Fibroblast of skin of scalp (primary cell): ENCODE results near the gene CCDC91.
A peak's percentile ranks its signal among the peaks of the same experiment; 100 is the strongest.
"Not testable (repeated sequence)": the region's sequence is repeated elsewhere in the genome, so short reads cannot be mapped to it uniquely, and the experiment has no call there.

ENCODE experiments used
- DNase-seq: peaks from one replicate; pipeline ENCODE4 v3.0.0-alpha.2; 2013

CCDC91 gene

GRCh38 chr12:28234444-28234843, 44.2 kb downstream of the CCDC91 start:
- no peak for DNase-seq

- no peak for DNase-seq
Measured at GRCh38 chr12:28235015-28235414, 44.8 kb downstream of the CCDC91 start.

- DNase-seq, result no peak
Measured at GRCh38 chr12:28235985-28236384, 45.7 kb downstream of the CCDC91 start.

- DNase-seq, result peak; percentile 14
Measured at GRCh38 chr12:28237423-28237822, 47.2 kb downstream of the CCDC91 start.

GRCh38 chr12:28239918-28240317, 49.7 kb downstream of the CCDC91 start:
- DNase-seq, result no peak

- no peak for DNase-seq
Measured at GRCh38 chr12:28240853-28241252, 50.6 kb downstream of the CCDC91 start.

GRCh38 chr12:28242129-28242495, 51.9 kb downstream of the CCDC91 start:
- no peak for DNase-seq

GRCh38 chr12:28242496-28243309, 52.4 kb downstream of the CCDC91 start:
- no peak for DNase-seq

GRCh38 chr12:28243310-28243633, 53.0 kb downstream of the CCDC91 start:
- no peak for DNase-seq

- DNase-seq, result no peak
Measured at GRCh38 chr12:28247806-28248205, 57.5 kb downstream of the CCDC91 start.

GRCh38 chr12:28248555-28249145, 58.4 kb downstream of the CCDC91 start:
- DNase-seq, result no peak

- peak; percentile 37 for DNase-seq
Measured at GRCh38 chr12:28253161-28253641, 62.9 kb downstream of the CCDC91 start.

- DNase-seq, result no peak
Measured at GRCh38 chr12:28257411-28257810, 67.2 kb downstream of the CCDC91 start.

- peak; percentile 36 for DNase-seq
Measured at GRCh38 chr12:28258998-28259397, 68.7 kb downstream of the CCDC91 start.

- DNase-seq, result no peak
Measured at GRCh38 chr12:28265435-28266042, 75.3 kb downstream of the CCDC91 start.

- DNase-seq, result not testable (repeated sequence)
Measured at GRCh38 chr12:28267920-28268607, 77.8 kb downstream of the CCDC91 start.

GRCh38 chr12:28268608-28269229, 78.5 kb downstream of the CCDC91 start:
- no peak for DNase-seq

GRCh38 chr12:28269851-28270250, 79.6 kb downstream of the CCDC91 start:
- no peak for DNase-seq

GRCh38 chr12:28278499-28278898, 88.2 kb downstream of the CCDC91 start:
- DNase-seq, result no peak

- no peak for DNase-seq
Measured at GRCh38 chr12:28278960-28279359, 88.7 kb downstream of the CCDC91 start.

GRCh38 chr12:28286352-28286751, 96.1 kb downstream of the CCDC91 start:
- DNase-seq, result no peak

- DNase-seq, result no peak
Measured at GRCh38 chr12:28290262-28290661, 100.0 kb downstream of the CCDC91 start.

- DNase-seq, result no peak
Measured at GRCh38 chr12:28292699-28293098, 102.4 kb downstream of the CCDC91 start.
